Tibial artery (tissue), 4 donors: ENCODE data around the gene SGCG.
"Not testable (repeated sequence)": the region's sequence is repeated elsewhere in the genome, so short reads cannot be mapped to it uniquely, and the experiment has no call there.

Source experiments
- DNase-seq, 2 donors: peaks; one replicate each; pipeline ENCODE4 v3.0.0-alpha.2; 2019
- H3K27ac ChIP-seq, 2 donors: fragments of 200-600 bp; sonication (generic) in 1 of 2; 1 replicate in 1 of 2; 2 replicates in 1 of 2; pipeline ENCODE4 v1.5.1; 2018 to 2019; ENCODE audit warnings: mild to moderate bottlenecking in 1 of 2
- H3K27me3 ChIP-seq, 2 donors: fragments of 200-600 bp; sonication (generic) in 1 of 2; one replicate each; pipeline versions ENCODE4 v1.5.1 to v1.6.0; 2016 to 2019
- H3K36me3 ChIP-seq, 3 donors: fragments of 200-600 bp; sonication (generic) in 2 of 3; one replicate each; pipeline ENCODE4 v1.5.1; 2016 to 2019; ENCODE audit warnings: mild to moderate bottlenecking in 2 of 3
- H3K4me1 ChIP-seq, 4 donors: fragments of 200-600 bp; sonication (generic) in 2 of 4; 1 replicate in 3 of 4; 2 replicates in 1 of 4; pipeline ENCODE4 v1.5.1; 2016 to 2019
- H3K4me3 ChIP-seq, 2 donors: fragments of 200-600 bp; sonication (generic) in 1 of 2; 1 replicate in 1 of 2; 2 replicates in 1 of 2; pipeline ENCODE4 v1.5.1; 2018 to 2019; ENCODE audit warnings: mild to moderate bottlenecking in 2 of 2
- H3K9me3 ChIP-seq, 3 donors: fragments of 200-600 bp; sonication (generic) in 1 of 3; one replicate each; pipeline ENCODE4 v1.5.1; 2016 to 2019
- intact Hi-C: fragments of 100-400 bp; cut with DNase I; formaldehyde crosslinking; loops from one replicate; pipeline ENCODE4 v1.15.0; 2023; ENCODE audit warnings: low total_unique reads
- TF ChIP-seq, protein P1 (sequence below), 2 experiments: fragments of 200-600 bp in 1 of 2; fragments of 450-650 bp in 1 of 2; IDR thresholded peaks; one replicate each; pipeline ENCODE4 v1.5.1; 2017 to 2019; ENCODE audit warnings: antibody characterized with exemption in 2 of 2, mild to moderate bottlenecking in 1 of 2, moderate library complexity in 1 of 2

Gene SGCG

DNA sequence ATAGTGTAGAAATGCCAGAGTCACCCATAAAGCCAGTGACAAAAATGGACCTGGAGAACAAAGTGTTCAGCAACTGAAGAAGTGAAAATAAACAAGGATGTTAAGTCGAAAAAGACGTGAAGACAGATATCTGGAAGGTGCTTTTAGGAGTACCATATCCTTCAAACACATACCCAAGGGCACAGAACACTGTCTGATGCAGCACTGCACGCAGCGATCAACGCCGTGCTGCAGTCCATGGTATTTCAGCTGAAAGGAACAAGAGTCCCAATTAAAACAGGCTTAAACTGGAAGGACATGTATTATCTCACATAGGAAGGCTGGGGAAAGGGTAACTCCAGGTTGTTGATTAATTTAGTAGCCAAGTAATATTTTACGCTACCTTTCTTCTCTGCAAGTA is 108.2 kb downstream of the SGCG start:
- intact Hi-C loops, result no loop called here
- Histone ChIP-seq H3K36me3 (no peaks in the 10 kb centered on the region), H3K4me1 (peaks cover 0 to 26% (median 5%) of the 10 kb centered on the region in 4 donors), H3K4me3 (no peak overlapping the region), H3K27me3 (no peaks in the 10 kb centered on the region), H3K9me3 (no peaks in the 10 kb centered on the region), H3K27ac (peak overlapping the region; percentile 1 to 8)
- TF ChIP-seq, protein P1, sequence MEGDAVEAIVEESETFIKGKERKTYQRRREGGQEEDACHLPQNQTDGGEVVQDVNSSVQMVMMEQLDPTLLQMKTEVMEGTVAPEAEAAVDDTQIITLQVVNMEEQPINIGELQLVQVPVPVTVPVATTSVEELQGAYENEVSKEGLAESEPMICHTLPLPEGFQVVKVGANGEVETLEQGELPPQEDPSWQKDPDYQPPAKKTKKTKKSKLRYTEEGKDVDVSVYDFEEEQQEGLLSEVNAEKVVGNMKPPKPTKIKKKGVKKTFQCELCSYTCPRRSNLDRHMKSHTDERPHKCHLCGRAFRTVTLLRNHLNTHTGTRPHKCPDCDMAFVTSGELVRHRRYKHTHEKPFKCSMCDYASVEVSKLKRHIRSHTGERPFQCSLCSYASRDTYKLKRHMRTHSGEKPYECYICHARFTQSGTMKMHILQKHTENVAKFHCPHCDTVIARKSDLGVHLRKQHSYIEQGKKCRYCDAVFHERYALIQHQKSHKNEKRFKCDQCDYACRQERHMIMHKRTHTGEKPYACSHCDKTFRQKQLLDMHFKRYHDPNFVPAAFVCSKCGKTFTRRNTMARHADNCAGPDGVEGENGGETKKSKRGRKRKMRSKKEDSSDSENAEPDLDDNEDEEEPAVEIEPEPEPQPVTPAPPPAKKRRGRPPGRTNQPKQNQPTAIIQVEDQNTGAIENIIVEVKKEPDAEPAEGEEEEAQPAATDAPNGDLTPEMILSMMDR (IDR thresholded peaks at IDR 0.05), result no peak
- no peak for DNase-seq

DNA sequence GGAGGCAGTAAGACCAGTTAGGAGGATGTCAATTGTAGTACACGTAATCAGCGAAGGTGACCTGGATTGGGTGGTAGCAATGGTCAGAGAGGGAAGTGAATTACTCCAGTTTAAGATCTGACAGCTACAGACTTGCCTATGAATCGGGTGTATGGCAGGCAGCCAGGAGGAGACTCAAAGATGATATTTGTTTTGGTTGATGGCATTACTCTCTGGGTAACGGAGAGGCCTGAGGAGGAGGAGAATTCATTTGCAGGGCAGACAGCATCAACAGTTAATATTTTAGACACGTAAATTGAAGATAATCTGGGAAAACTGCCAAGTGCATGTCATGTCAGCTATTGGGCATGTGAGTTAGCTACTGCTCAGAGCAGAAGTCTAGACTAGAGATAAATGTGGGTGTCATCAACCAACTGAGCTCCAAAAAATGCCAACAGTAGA is 109.2 kb downstream of the SGCG start:
- Histone ChIP-seq H3K4me3 (no peak overlapping the region), H3K4me1 (peaks cover 0 to 26% (median 5%) of the 10 kb centered on the region in 4 donors), H3K27ac (no peak overlapping the region), H3K9me3 (no peaks in the 10 kb centered on the region), H3K36me3 (no peaks in the 10 kb centered on the region), H3K27me3 (no peaks in the 10 kb centered on the region)
- no peak for DNase-seq
- TF ChIP-seq, protein P1 (IDR thresholded peaks at IDR 0.05), result no peak
- intact Hi-C loops, result no loop called here

DNA sequence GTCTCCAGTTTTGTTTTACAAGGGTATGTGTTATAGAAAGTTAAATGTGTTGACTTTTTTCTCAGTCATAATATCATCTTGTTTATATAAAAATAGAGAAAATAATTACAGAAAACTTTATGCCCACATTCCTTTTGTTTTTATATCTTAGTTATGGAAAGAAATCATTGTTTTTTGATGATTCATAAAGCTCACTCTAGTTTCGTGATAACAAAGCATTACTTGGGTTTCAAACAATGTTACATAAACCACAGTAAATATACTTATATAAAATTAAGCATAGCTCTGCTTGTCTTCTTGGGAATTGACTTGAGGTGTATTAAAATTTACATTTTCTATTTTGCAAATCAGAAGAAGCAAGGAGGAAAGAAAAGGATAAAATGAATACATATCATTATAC is 111.8 kb downstream of the SGCG start:
- Histone ChIP-seq H3K27ac (no peak overlapping the region), H3K27me3 (no peaks in the 10 kb centered on the region), H3K4me1 (peaks cover 0 to 26% (median 5%) of the 10 kb centered on the region in 4 donors), H3K9me3 (no peaks in the 10 kb centered on the region), H3K36me3 (no peaks in the 10 kb centered on the region), H3K4me3 (no peak overlapping the region)
- TF ChIP-seq, protein P1 (IDR thresholded peaks at IDR 0.05), result no peak
- DNase-seq, result no peak
- intact Hi-C loops, result no loop called here

DNA sequence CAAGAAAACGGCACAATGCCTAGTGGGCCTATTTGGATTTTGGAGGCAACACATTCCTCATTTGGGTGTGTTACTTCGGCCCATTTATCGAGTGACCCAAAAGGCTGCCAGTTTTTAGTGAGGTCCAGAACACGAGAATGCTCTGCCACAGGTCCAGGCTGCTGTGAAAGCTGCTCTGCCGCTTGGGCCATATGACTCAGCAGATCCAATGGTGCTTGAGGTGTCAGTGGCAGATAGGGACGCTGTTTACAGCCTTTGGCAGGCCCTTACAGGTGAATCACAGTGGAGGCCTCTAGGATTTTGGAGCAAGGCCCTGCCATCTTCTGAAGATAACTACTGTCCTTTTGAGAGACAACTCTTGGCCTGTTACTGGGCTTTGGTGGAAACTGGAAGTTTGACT is 134.1 kb downstream of the SGCG start:
- H3K9me3 ChIP-seq, H3K27ac ChIP-seq, DNase-seq, H3K4me1 ChIP-seq, H3K4me3 ChIP-seq, intact Hi-C loops, H3K27me3 ChIP-seq, H3K36me3 ChIP-seq: not testable (repeated sequence)

DNA sequence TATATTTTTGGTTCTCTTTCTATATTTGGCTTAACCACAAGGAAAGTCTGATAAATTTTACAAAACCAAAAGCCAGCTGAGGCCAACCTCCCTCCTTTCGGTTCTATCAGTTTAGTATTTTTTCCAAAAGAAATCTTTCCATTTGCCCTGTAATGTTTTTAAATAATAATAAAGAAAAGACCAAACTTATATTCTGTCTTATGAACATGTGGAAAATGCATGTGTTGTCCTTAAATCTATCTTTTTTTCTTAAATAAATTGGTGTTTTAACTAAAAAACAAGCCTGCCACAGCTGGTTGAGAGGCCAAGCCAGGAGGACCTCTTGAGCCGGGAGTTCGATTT is 139.1 kb downstream of the SGCG start:
- TF ChIP-seq, protein P1 (IDR thresholded peaks at IDR 0.05), result peak in 1 of 2 experiments; percentile 1
- no peak overlapping the region for H3K4me3 ChIP-seq
- peaks cover 0 to 40% (median 15%) of the 10 kb centered on the region in 4 donors for H3K4me1 ChIP-seq
- H3K27ac ChIP-seq, result peak overlapping the region; percentile 68 to 70
- H3K36me3 ChIP-seq, result no peaks in the 10 kb centered on the region
- no peaks in the 10 kb centered on the region for H3K9me3 ChIP-seq
- intact Hi-C loops, result no loop called here
- no peak for DNase-seq
- H3K27me3 ChIP-seq, result no peaks in the 10 kb centered on the region

DNA sequence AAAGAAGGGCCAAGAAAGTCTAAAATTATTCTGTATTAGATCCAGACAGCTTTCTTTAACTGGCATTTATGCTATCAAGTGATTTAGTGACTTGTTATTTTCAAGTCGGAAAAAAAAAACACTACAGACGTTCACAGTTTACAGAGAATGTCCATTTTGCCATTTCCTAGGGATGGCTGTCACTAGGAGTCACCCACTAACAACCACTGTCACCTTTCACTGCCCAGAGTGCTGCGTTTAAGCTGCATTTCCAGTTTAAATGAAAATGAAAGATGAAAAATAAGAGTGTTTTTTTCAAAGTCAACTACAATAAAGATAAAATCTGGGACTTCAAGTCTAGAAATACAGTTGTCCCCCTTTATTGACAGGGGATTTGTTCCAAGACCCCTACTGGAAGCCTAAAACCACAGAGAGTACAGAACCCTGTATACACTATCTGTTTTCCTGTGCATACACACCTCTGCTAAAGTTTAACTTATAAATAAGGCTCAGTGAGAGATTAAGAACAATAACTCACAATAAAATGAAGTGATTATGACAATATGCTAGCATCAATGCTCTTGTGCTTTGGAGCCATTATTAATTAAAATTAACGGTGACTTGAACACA is 140.3 kb downstream of the SGCG start:
- no peak for DNase-seq
- TF ChIP-seq, protein P1 (IDR thresholded peaks at IDR 0.05), result no peak
- peak overlapping the region; percentile 68 to 70 for H3K27ac ChIP-seq
- intact Hi-C loops, result no loop called here
- H3K27me3 ChIP-seq, result no peaks in the 10 kb centered on the region
- H3K4me3 ChIP-seq, result peak overlapping the region; percentile 35 to 41
- peaks cover 0 to 40% (median 15%) of the 10 kb centered on the region in 4 donors for H3K4me1 ChIP-seq
- no peaks in the 10 kb centered on the region for H3K36me3 ChIP-seq
- no peaks in the 10 kb centered on the region for H3K9me3 ChIP-seq
